H1 (cell line): ENCODE results near the gene GRIA1. TPM values are rescaled to one million over a fixed set of nuclear protein-coding genes. Genes with fewer than 3 reads are reported as not detected.

ENCODE experiments used
- CTCF ChIA-PET: fragments of 300-600 bp; sonication (Branson Sonifier 250); formaldehyde crosslinking; loops from one replicate; lab custom pipeline; 2021; ENCODE audit not compliant: partially characterized antibody; lab: Charles Lee
- POLR2A ChIA-PET: fragments of 300-600 bp; sonication (Branson Sonifier 250); formaldehyde crosslinking; loops from one replicate; lab custom pipeline; 2021; ENCODE audit warnings: inconsistent platforms; ENCODE audit not compliant: partially characterized antibody; lab: Charles Lee
- DNase-seq, 2 experiments: peaks; one replicate each; pipeline versions ENCODE4 v3.0.0 to v3.0.0-alpha.2; 2010 to 2022; ENCODE audit warnings: low spot score in 2 of 2, low read depth in 1 of 2, mixed read lengths in 1 of 2
- FAIRE-seq: peaks from 2 replicates; lab custom pipeline; 2011; peaks lifted over from hg19 to GRCh38; lab: Jason Lieb, UNC
- H2AFZ ChIP-seq: 2 replicates; pipeline ENCODE4 v1.8.1; 2012; ENCODE audit warnings: low read length, inconsistent platforms
- H2AK5ac ChIP-seq: 2 replicates; pipeline ENCODE4 v1.6.1; 2013; ENCODE audit warnings: low read depth, low read length
- H2BK120ac ChIP-seq: replicated peaks from 2 replicates; pipeline ENCODE3; 2013; ENCODE audit warnings: low read depth, low read length, inconsistent platforms
- H2BK12ac ChIP-seq: 2 replicates; pipeline ENCODE4 v1.6.1; 2013; ENCODE audit warnings: low read depth, low read length
- H2BK15ac ChIP-seq: 2 replicates; pipeline ENCODE4 v1.6.1; 2013; ENCODE audit warnings: low read length
- H2BK20ac ChIP-seq: 2 replicates; pipeline ENCODE4 v1.6.1; 2013; ENCODE audit warnings: low read length
- H2BK5ac ChIP-seq: 2 replicates; pipeline ENCODE4 v1.6.1; 2013; ENCODE audit warnings: low read depth, low read length
- H3K14ac ChIP-seq: 2 replicates; pipeline ENCODE4 v1.6.1; 2013; ENCODE audit warnings: inconsistent platforms; ENCODE audit not compliant: insufficient read length
- H3K18ac ChIP-seq: 2 replicates; pipeline ENCODE4 v1.6.1; 2013; ENCODE audit warnings: low read length; ENCODE audit errors: extremely low read depth
- H3K23ac ChIP-seq: 2 replicates; pipeline ENCODE4 v1.6.1; 2013; ENCODE audit warnings: inconsistent platforms; ENCODE audit not compliant: insufficient read length
- H3K23me2 ChIP-seq: 2 replicates; pipeline ENCODE4 v1.6.1; 2013; ENCODE audit warnings: low read depth, low read length
- H3K27ac ChIP-seq: 2 replicates; pipeline ENCODE4 v1.6.1; 2011; ENCODE audit warnings: low read depth, low read length, inconsistent platforms
- H3K27me3 ChIP-seq, 4 experiments: replicated peaks in 1 of 4; 1 replicate in 1 of 4; 2 replicates in 3 of 4; pipeline versions ENCODE4 v1.6.1 to v1.8.1; 2011 to 2013; ENCODE audit warnings: low read length in 3 of 4, mild to moderate bottlenecking in 3 of 4, inconsistent platforms in 2 of 4, mixed read lengths in 2 of 4, moderate library complexity in 1 of 4; ENCODE audit not compliant: control insufficient read depth in 3 of 4, insufficient read depth in 3 of 4; ENCODE audit errors: extremely low read depth in 1 of 4
- H3K36me3 ChIP-seq, 4 experiments: 2 replicates each; pipeline versions ENCODE4 v1.6.1 to v1.8.1; 2011 to 2013; ENCODE audit warnings: mild to moderate bottlenecking in 4 of 4, low read length in 3 of 4, moderate library complexity in 2 of 4, control low read depth in 1 of 4, inconsistent platforms in 1 of 4; ENCODE audit not compliant: insufficient read depth in 4 of 4, control insufficient read depth in 2 of 4
- H3K4ac ChIP-seq: replicated peaks from 2 replicates; pipeline ENCODE3; 2013; ENCODE audit warnings: low read length, low read depth, mixed read lengths, inconsistent platforms; ENCODE audit not compliant: insufficient read length
- H3K4me1 ChIP-seq, 4 experiments: replicated peaks in 1 of 4; 1 replicate in 1 of 4; 2 replicates in 3 of 4; pipeline versions ENCODE4 v1.6.1 to v1.8.1; 2011 to 2013; ENCODE audit warnings: low read length in 3 of 4, inconsistent platforms in 2 of 4, mixed read lengths in 1 of 4; ENCODE audit not compliant: insufficient read depth in 4 of 4, control insufficient read depth in 3 of 4
- H3K4me2 ChIP-seq, 2 experiments: 2 replicates each; pipeline versions ENCODE4 v1.6.1 to v1.8.1; 2011 to 2013; ENCODE audit warnings: low read depth in 2 of 2, low read length in 2 of 2, control low read depth in 1 of 2, inconsistent platforms in 1 of 2, mild to moderate bottlenecking in 1 of 2; ENCODE audit not compliant: insufficient read depth in 1 of 2
- H3K4me3 ChIP-seq, 4 experiments: fragments of 200-600, 300-600 bp in 1 of 4; sonication (generic), shearing (Covaris generic), sonication (Bioruptor Twin) in 1 of 4; 2 replicates each; pipeline versions ENCODE4 v1.5.1 to v1.8.1; 2011 to 2016; ENCODE audit warnings: low read length in 4 of 4, low read depth in 3 of 4, control low read depth in 2 of 4, inconsistent platforms in 2 of 4, mild to moderate bottlenecking in 2 of 4, mixed read lengths in 1 of 4, moderate library complexity in 1 of 4; ENCODE audit not compliant: insufficient read depth in 2 of 4; ENCODE audit errors: extremely low read depth in 1 of 4
- H3K56ac ChIP-seq: replicated peaks from 2 replicates; pipeline ENCODE3; 2013; ENCODE audit warnings: low read depth, mild to moderate bottlenecking, mixed read lengths, low read length, inconsistent platforms; ENCODE audit not compliant: insufficient read length
- H3K79me1 ChIP-seq: 2 replicates; pipeline ENCODE4 v1.6.1; 2013; ENCODE audit warnings: low read depth, low read length, control low read depth
- H3K79me2 ChIP-seq, 2 experiments: 2 replicates each; pipeline versions ENCODE4 v1.6.1 to v1.8.1; 2012 to 2013; ENCODE audit warnings: low read length in 2 of 2, mild to moderate bottlenecking in 2 of 2, inconsistent platforms in 1 of 2; ENCODE audit not compliant: insufficient read depth in 2 of 2, control insufficient read depth in 1 of 2
- H3K9ac ChIP-seq, 4 experiments: replicated peaks in 1 of 4; 1 replicate in 1 of 4; 2 replicates in 3 of 4; pipeline versions ENCODE4 v1.6.1 to v1.8.1; 2011 to 2013; ENCODE audit warnings: low read depth in 3 of 4, low read length in 3 of 4, control low read depth in 2 of 4, mild to moderate bottlenecking in 2 of 4, moderate library complexity in 2 of 4, inconsistent platforms in 1 of 4; ENCODE audit errors: extremely low read depth in 1 of 4
- H3K9me3 ChIP-seq, 2 experiments: 2 replicates each; pipeline versions ENCODE4 v1.6.1 to v1.8.1; 2012 to 2013; ENCODE audit warnings: mild to moderate bottlenecking in 2 of 2, moderate library complexity in 2 of 2, control low read depth in 1 of 2, inconsistent platforms in 1 of 2, low read depth in 1 of 2, low read length in 1 of 2, mixed read lengths in 1 of 2; ENCODE audit not compliant: insufficient read depth in 2 of 2
- H4K20me1 ChIP-seq, 2 experiments: replicated peaks in 1 of 2; 2 replicates each; pipeline versions ENCODE3 to v1.8.1; 2011 to 2013; ENCODE audit warnings: inconsistent platforms in 2 of 2, low read length in 2 of 2, mild to moderate bottlenecking in 1 of 2; ENCODE audit not compliant: insufficient read depth in 2 of 2, control insufficient read depth in 1 of 2
- H4K5ac ChIP-seq: 2 replicates; pipeline ENCODE4 v1.6.1; 2013; ENCODE audit warnings: low read length, low read depth, mixed read lengths, inconsistent platforms; ENCODE audit not compliant: insufficient read length
- H4K8ac ChIP-seq: 2 replicates; pipeline ENCODE4 v1.8.0; 2013; ENCODE audit warnings: mild to moderate bottlenecking, moderate library complexity, low read length, inconsistent platforms; ENCODE audit not compliant: insufficient read depth; ENCODE audit errors: extremely low read depth
- H4K91ac ChIP-seq: replicated peaks from 2 replicates; pipeline ENCODE3; 2013; ENCODE audit warnings: low read length, mixed read lengths, inconsistent platforms; ENCODE audit not compliant: insufficient read length
- ZNF274 ChIP-seq: IDR thresholded peaks from 2 replicates; pipeline ENCODE4 v1.7.0; 2012; ENCODE audit warnings: low read length, borderline replicate concordance; ENCODE audit errors: extremely low read depth
- WGBS, 2 experiments: shearing (Covaris generic) in 1 of 2; methylation state at CpG; one replicate each; pipeline versions ENCODE4 v1.1.6 to v1.1.7; 2013 to 2015; ENCODE audit warnings: low lambda C conversion rate in 2 of 2, mixed read lengths in 2 of 2, inconsistent platforms in 1 of 2, low coverage in 1 of 2, missing lambda C conversion rate in 1 of 2; ENCODE audit not compliant: insufficient replicate concordance in 2 of 2, insufficient coverage in 1 of 2, insufficient read length in 1 of 2; ENCODE audit errors: extremely low coverage in 1 of 2, missing lambda C conversion rate in 1 of 2; 5-methylcytosine and 5-hydroxymethylcytosine counted together
- polyA plus RNA-seq, 7 experiments: library from polyadenylated mRNA; depleted of rRNA in 3 of 7; stranded (reverse) in 5 of 7; unstranded in 2 of 7; fragments of >200 nt in 5 of 7; fragments of 200-250 nt in 2 of 7; gene quantifications; 1 replicate in 5 of 7; 2 replicates in 1 of 7; 4 replicates in 1 of 7; pipeline versions ENCODE4 v1.2.1 to v1.2.3, GENCODE V29; 2011 to 2013; ENCODE audit warnings: missing spikeins in 2 of 7, mixed read lengths in 2 of 7
- total RNA-seq: library from RNA; stranded (reverse); fragmentation: NEBNext Ultra II Directional; extraction: Animal tissue kit (Norgen Biotek cat#: 25700); gene quantifications from 2 replicates; pipeline ENCODE4 v1.2.1, GENCODE V29; 2021

Gene GRIA1
- total and polyA plus RNA-seq, 2 of the 8 experiments (the other 6 are each of a cell fraction or from before 2014, with no cell fraction given) = 0.97 to 2.5 TPM

- no peak overlapping the region for H2BK20ac ChIP-seq
- no peak overlapping the region for H4K5ac ChIP-seq
- no peak overlapping the region for H3K18ac ChIP-seq
- H3K4ac ChIP-seq = no peak overlapping the region
- H3K9me3 ChIP-seq = peaks cover 0 to 4% of the 10 kb centered on the region in 2 experiments; a peak in 1 of 4 replicates
- WGBS, 2 experiments = 100% methylated on average over 3 of the region's 3 CpGs; no CpG with 5 or more reads in 1 of the 2 experiments
- H2BK5ac ChIP-seq = no peak overlapping the region
- H3K27me3 ChIP-seq = no peaks in the 10 kb centered on the region
- TF ChIP-seq ZNF274 = no peak
- H3K4me1 ChIP-seq = peaks cover 0 to 4% (median 0%) of the 10 kb centered on the region in 4 experiments; a peak in 1 of 7 replicates
- no peak overlapping the region for H3K27ac ChIP-seq
- no peak overlapping the region for H4K91ac ChIP-seq
- no peaks in the 10 kb centered on the region for H4K20me1 ChIP-seq
- no peak overlapping the region for H2BK15ac ChIP-seq
- H3K4me2 ChIP-seq = no peak overlapping the region
- no peaks in the 10 kb centered on the region for H3K79me2 ChIP-seq
- H3K9ac ChIP-seq = no peak overlapping the region
- DNase-seq (no peak), FAIRE-seq (no peak)
- no peak overlapping the region for H2AK5ac ChIP-seq
- H2BK12ac ChIP-seq = no peak overlapping the region
- H3K14ac ChIP-seq = no peak overlapping the region
- H3K36me3 ChIP-seq = no peaks in the 10 kb centered on the region
- H4K8ac ChIP-seq = no peak overlapping the region
- POLR2A ChIA-PET = no interaction called here
- H2BK120ac ChIP-seq = no peak overlapping the region
- no peak overlapping the region for H3K4me3 ChIP-seq
- no peak overlapping the region for H3K56ac ChIP-seq
- CTCF ChIA-PET = no interaction called here
- H3K79me1 ChIP-seq = no peaks in the 10 kb centered on the region
- no peak overlapping the region for H3K23ac ChIP-seq
- H2AFZ ChIP-seq = no peak overlapping the region
- no peaks in the 10 kb centered on the region for H3K23me2 ChIP-seq
Observed at GRCh38 chr5:153751251-153751650, 260.8 kb downstream of the GRIA1 start.
